A549 (cell line): ENCODE results near the gene MED12L. TPM values are rescaled to one million over a fixed set of nuclear protein-coding genes. Genes with fewer than 3 reads are reported as not detected.

ENCODE experiments used
- ATAC-seq, 2 experiments: fragments of 200-7000 bp in 1 of 2; fragments of >200 bp in 1 of 2; cut with Nextera tagmentation in 1 of 2; cut with Tn5 transposase in 1 of 2; 3 replicates each; pipeline versions ENCODE4 v1.8.0 to v1.9.1; 2018 to 2020; ENCODE audit warnings: mild to moderate bottlenecking in 1 of 2, moderate library complexity in 1 of 2
- CTCF ChIA-PET: fragments of 300-600 bp; sonication (Branson Sonifier 250); formaldehyde crosslinking; extraction: SDS; loops from one replicate; lab custom pipeline; 2021; ENCODE audit warnings: antibody characterized with exemption, inconsistent platforms; lab: Yijun Ruan, JAX
- POLR2A ChIA-PET: fragments of 350-600 bp; formaldehyde crosslinking; extraction: SDS; loops from one replicate; lab custom pipeline; 2021; ENCODE audit warnings: antibody characterized with exemption, inconsistent platforms; lab: Yijun Ruan, JAX
- DNase-seq, 2 experiments: peaks; one replicate each; pipeline versions ENCODE4 v3.0.0 to v3.0.0-alpha.2; 2011 to 2016; ENCODE audit warnings: low read depth in 1 of 2, low spot score in 1 of 2
- FAIRE-seq: peaks from 2 replicates; lab custom pipeline; 2011; peaks lifted over from hg19 to GRCh38; lab: Jason Lieb, UNC
- H3K27ac ChIP-seq, 2 experiments: fragments of >200 bp; sonication (Bioruptor Twin); formaldehyde crosslinking; 3 replicates each; pipeline ENCODE4 v1.5.1; 2016 to 2017
- H3K4me1 ChIP-seq: fragments of >200 bp; sonication (Bioruptor Twin); formaldehyde crosslinking; 3 replicates; pipeline ENCODE4 v1.6.1; 2016
- H3K4me2 ChIP-seq: fragments of >200 bp; sonication (Bioruptor Twin); formaldehyde crosslinking; 3 replicates; pipeline ENCODE4 v1.6.1; 2016
- H3K4me3 ChIP-seq: fragments of >200 bp; sonication (Bioruptor Twin); formaldehyde crosslinking; 3 replicates; pipeline ENCODE4 v1.5.1; 2016
- H3K9me3 ChIP-seq: fragments of >200 bp; sonication (Bioruptor Twin); formaldehyde crosslinking; 3 replicates; pipeline ENCODE4 v1.6.1; 2016
- BHLHE40 ChIP-seq: IDR thresholded peaks from 2 replicates; pipeline ENCODE4 v1.6.1; 2012; ENCODE audit warnings: low read depth, low read length, inconsistent platforms
- CBX2 ChIP-seq: fragments of 200-600 bp; sonication (generic); IDR thresholded peaks from 2 replicates; pipeline ENCODE4 v1.6.1; 2016; ENCODE audit warnings: low read depth, mild to moderate bottlenecking, borderline replicate concordance
- CBX8 ChIP-seq: fragments of 200-600 bp; sonication (generic); IDR thresholded peaks from 2 replicates; pipeline ENCODE4 v1.6.1; 2016
- CHD4 ChIP-seq: fragments of 200-600 bp; sonication (generic); IDR thresholded peaks from 2 replicates; pipeline ENCODE4 v1.6.1; 2016; ENCODE audit warnings: antibody characterized with exemption, mild to moderate bottlenecking, borderline replicate concordance
- CTCF ChIP-seq: fragments of >200 bp; sonication (Bioruptor Twin); formaldehyde crosslinking; IDR thresholded peaks from 3 replicates; pipeline ENCODE4 v1.5.1; 2016
- ELK1 ChIP-seq: fragments of 150-350 bp; IDR thresholded peaks from 2 replicates; pipeline ENCODE4 v1.6.1; 2014; ENCODE audit warnings: low read depth, mild to moderate bottlenecking, low read length
- FOSL2 ChIP-seq, 2 experiments: fragments of 450-650 bp in 1 of 2; fragments of >200 bp in 1 of 2; sonication (Bioruptor Twin) in 1 of 2; formaldehyde crosslinking; IDR thresholded peaks; 2 replicates each; pipeline versions ENCODE4 v1.5.0 to v1.6.1; 2016 to 2020; ENCODE audit warnings: mild to moderate bottlenecking in 1 of 2, moderate library complexity in 1 of 2
- GATA3 ChIP-seq: IDR thresholded peaks from 2 replicates; pipeline ENCODE4 v1.6.1; 2012; ENCODE audit warnings: borderline replicate concordance
- HES2 ChIP-seq: fragments of >200 bp; sonication (Bioruptor Twin); formaldehyde crosslinking; IDR thresholded peaks from 2 replicates; pipeline ENCODE4 v1.6.1; 2016
- HMGXB4 ChIP-seq: fragments of 250-450 bp; sonication (Bioruptor Pico); IDR thresholded peaks from 2 replicates; pipeline ENCODE4 v1.5.0; 2021; ENCODE audit warnings: mild to moderate bottlenecking, moderate library complexity, borderline replicate concordance
- HOXA7 ChIP-seq: fragments of 250-450 bp; sonication (Bioruptor Pico); IDR thresholded peaks from 2 replicates; pipeline ENCODE4 v1.5.0; 2020; ENCODE audit warnings: mild to moderate bottlenecking, moderate library complexity
- JUNB ChIP-seq: fragments of >200 bp; sonication (Bioruptor Twin); formaldehyde crosslinking; IDR thresholded peaks from 2 replicates; pipeline ENCODE4 v1.6.1; 2016
- KDM1A ChIP-seq: fragments of 200-600 bp; sonication (generic); IDR thresholded peaks from 2 replicates; pipeline ENCODE4 v1.6.1; 2016; ENCODE audit warnings: low read depth, mild to moderate bottlenecking
- KDM5A ChIP-seq: fragments of 200-600 bp; sonication (generic); IDR thresholded peaks from 2 replicates; pipeline ENCODE4 v1.6.1; 2016; ENCODE audit warnings: antibody characterized with exemption, mild to moderate bottlenecking
- MYC ChIP-seq: IDR thresholded peaks from 2 replicates; pipeline ENCODE4 v1.6.1; 2012; ENCODE audit warnings: mild to moderate bottlenecking, inconsistent platforms, low read length, improper control_type of control experiment, borderline replicate concordance
- NFE2L2 ChIP-seq: fragments of 150-350 bp; conservative IDR thresholded peaks from 2 replicates; pipeline ENCODE4 v1.6.1; 2014; ENCODE audit warnings: low read length
- NPAS2 ChIP-seq: fragments of 250-450 bp; sonication (Bioruptor Pico); IDR thresholded peaks from 2 replicates; pipeline ENCODE4 v1.8.0; 2022; ENCODE audit warnings: mild to moderate bottlenecking, moderate library complexity, borderline replicate concordance
- NR3C1 ChIP-seq: fragments of >200 bp; sonication (Bioruptor Twin); formaldehyde crosslinking; IDR thresholded peaks from 3 replicates; pipeline ENCODE4 v1.6.1; 2017
- PHF8 ChIP-seq: fragments of 200-600 bp; sonication (generic); IDR thresholded peaks from 2 replicates; pipeline ENCODE4 v1.6.1; 2016; ENCODE audit warnings: low read depth, mild to moderate bottlenecking, antibody characterized with exemption, moderate library complexity, borderline replicate concordance
- POLR2A ChIP-seq: IDR thresholded peaks from 2 replicates; pipeline ENCODE4 v1.6.1; 2012; ENCODE audit warnings: mild to moderate bottlenecking, low read length
- POLR2AphosphoS2 ChIP-seq: conservative IDR thresholded peaks from 2 replicates; pipeline ENCODE4 v1.6.1; 2012; ENCODE audit warnings: low read length, improper control_type of control experiment, inconsistent platforms
- RAD21 ChIP-seq, 2 experiments: fragments of >200 bp in 1 of 2; sonication (Bioruptor Twin) in 1 of 2; formaldehyde crosslinking in 1 of 2; IDR thresholded peaks in 1 of 2; conservative IDR thresholded peaks in 1 of 2; 2 replicates in 1 of 2; 3 replicates in 1 of 2; pipeline ENCODE4 v1.6.1; 2012 to 2018; ENCODE audit warnings: inconsistent platforms in 1 of 2
- RCOR1 ChIP-seq: fragments of 150-350 bp; IDR thresholded peaks from 2 replicates; pipeline ENCODE4 v1.6.1; 2014; ENCODE audit warnings: antibody characterized with exemption, low read length, low read depth
- SMC3 ChIP-seq: fragments of >200 bp; sonication (Bioruptor Twin); formaldehyde crosslinking; IDR thresholded peaks from 3 replicates; pipeline ENCODE4 v1.6.1; 2018; ENCODE audit warnings: inconsistent platforms
- SREBF2 ChIP-seq: fragments of 450-650 bp; IDR thresholded peaks from 2 replicates; pipeline ENCODE4 v1.6.1; 2014; ENCODE audit warnings: mild to moderate bottlenecking, moderate library complexity
- TFCP2L1 ChIP-seq: fragments of 250-450 bp; sonication (Bioruptor Pico); IDR thresholded peaks from 2 replicates; pipeline ENCODE4 v1.5.0; 2021; ENCODE audit warnings: mild to moderate bottlenecking
- USF2 ChIP-seq: fragments of 450-650 bp; IDR thresholded peaks from 2 replicates; pipeline ENCODE4 v1.6.1; 2014; ENCODE audit warnings: antibody characterized with exemption
- ZC3H11A ChIP-seq: fragments of 450-650 bp; IDR thresholded peaks from 2 replicates; pipeline ENCODE4 v1.6.1; 2014; ENCODE audit warnings: antibody characterized with exemption, mild to moderate bottlenecking
- ZNF302 ChIP-seq: fragments of 250-450 bp; sonication (Bioruptor Pico); IDR thresholded peaks from 2 replicates; pipeline ENCODE4 v1.9.0; 2021; ENCODE audit warnings: inconsistent platforms, mild to moderate bottlenecking, moderate library complexity
- ZSCAN20 ChIP-seq: fragments of 250-450 bp; sonication (Bioruptor Pico); IDR thresholded peaks from 2 replicates; pipeline ENCODE4 v1.8.0; 2022; ENCODE audit warnings: mild to moderate bottlenecking, moderate library complexity
- WGBS: methylation state at CpG from one replicate; pipeline ENCODE4 v1.1.6; 2017; ENCODE audit errors: missing lambda C conversion rate; 5-methylcytosine and 5-hydroxymethylcytosine counted together
- polyA plus RNA-seq, 4 experiments: library from polyadenylated mRNA; depleted of rRNA in 3 of 4; stranded (reverse); fragments of >200 nt; fragmentation: RNase III in 1 of 4; extraction: RNeasy Plus Mini Kit Qiagen cat#74134 plus additional on column Dnase treatment in 1 of 4; gene quantifications; 2 replicates in 3 of 4; 3 replicates in 1 of 4; pipeline ENCODE4 v1.2.3, GENCODE V29; 2011 to 2017
- TF ChIP-seq, protein P1 (sequence below): fragments of 250-450 bp; sonication (Bioruptor Pico); IDR thresholded peaks from 2 replicates; pipeline ENCODE4 v1.5.0; 2020; ENCODE audit warnings: low read depth, mild to moderate bottlenecking, moderate library complexity

Gene MED12L
- polyA plus RNA-seq, 2 of the 4 experiments (the other 2 are of a cell fraction): 0.32 to 0.63 TPM

- ATAC-seq (no peak), FAIRE-seq (no peak), DNase-seq (no peak)
- Histone ChIP-seq H3K4me3 (no peak overlapping the region), H3K4me1 (no peaks in the 10 kb centered on the region), H3K27ac (no peak overlapping the region), H3K9me3 (no peaks in the 10 kb centered on the region), H3K4me2 (no peak overlapping the region)
- no peak for TF ChIP-seq CBX2
- no peak for TF ChIP-seq NPAS2 (CRISPR knock-in tag)
- TF ChIP-seq CHD4: no peak
- TF ChIP-seq NR3C1: no peak
- TF ChIP-seq ZNF302 (CRISPR knock-in tag): no peak
- no peak for TF ChIP-seq KDM5A
- no peak for TF ChIP-seq SREBF2
- TF ChIP-seq GATA3: no peak
- no peak for TF ChIP-seq BHLHE40
- TF ChIP-seq HES2: no peak
- no peak for TF ChIP-seq POLR2AphosphoS2
- no peak for TF ChIP-seq ZC3H11A
- TF ChIP-seq ZSCAN20 (CRISPR knock-in tag): no peak
- no peak for TF ChIP-seq ELK1
- TF ChIP-seq JUNB: no peak
- TF ChIP-seq, protein P1, sequence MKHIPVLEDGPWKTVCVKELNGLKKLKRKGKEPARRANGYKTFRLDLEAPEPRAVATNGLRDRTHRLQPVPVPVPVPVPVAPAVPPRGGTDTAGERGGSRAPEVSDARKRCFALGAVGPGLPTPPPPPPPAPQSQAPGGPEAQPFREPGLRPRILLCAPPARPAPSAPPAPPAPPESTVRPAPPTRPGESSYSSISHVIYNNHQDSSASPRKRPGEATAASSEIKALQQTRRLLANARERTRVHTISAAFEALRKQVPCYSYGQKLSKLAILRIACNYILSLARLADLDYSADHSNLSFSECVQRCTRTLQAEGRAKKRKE (CRISPR knock-in tag): no peak
- TF ChIP-seq TFCP2L1 (CRISPR knock-in tag): no peak
- no peak for TF ChIP-seq POLR2A
- TF ChIP-seq MYC: no peak
- 14% methylated on average over 4 of the region's 4 CpGs for WGBS
- ChIA-PET POLR2A (no interaction called here), CTCF (interaction anchor here (0.9 to 1.8 kb wide), 2 partner anchors 8 to 52 kb away, joined by 3 to 11 read pairs; partner anchors contain the start of gene MED12L)
These were observed 8.4 kb downstream of the MED12L start for GRCh38 chr3:151093905-151094304.

- H3K4me3 ChIP-seq: no peak overlapping the region
- H3K9me3 ChIP-seq: no peaks in the 10 kb centered on the region
- ChIA-PET POLR2A (no interaction called here), CTCF (interaction anchor here (0.6 to 1.0 kb wide), 4 partner anchors 8 to 163 kb away, joined by 3 to 4 read pairs (median 4); partner anchors contain the start of gene MED12L)
- no peak overlapping the region for H3K27ac ChIP-seq
- DNase-seq: no peak
- no peaks in the 10 kb centered on the region for H3K4me1 ChIP-seq
- WGBS: 28% methylated on average over 2 of the region's 2 CpGs
- FAIRE-seq: no peak
- TF ChIP-seq USF2 (no peak), CBX8 (no peak), MYC (no peak), RAD21 (conservative IDR thresholded peaks at IDR 0.05 in 1 of 2, IDR thresholded peaks at IDR 0.05 in 1 of 2) (no peak), TFCP2L1 (CRISPR knock-in tag) (no peak), ZSCAN20 (CRISPR knock-in tag) (no peak), PHF8 (no peak), HMGXB4 (CRISPR knock-in tag) (no peak), NFE2L2 (no peak), BHLHE40 (no peak), HOXA7 (no peak), GATA3 (no peak), SMC3 (no peak), RCOR1 (no peak), FOSL2 (IDR thresholded peaks at IDR 0.05) (no peak), FOSL2 (CRISPR knock-in tag; IDR thresholded peaks at IDR 0.05) (no peak), CTCF (no peak), KDM1A (no peak)
- no peak overlapping the region for H3K4me2 ChIP-seq
- ATAC-seq: no peak
These were observed 11.3 kb downstream of the MED12L start for GRCh38 chr3:151096716-151097115.
